Thyroid gland (tissue), 4 donors: ENCODE results near the gene SPEF2. TPM values are rescaled to one million over a fixed set of nuclear protein-coding genes. Genes with fewer than 3 reads are reported as not detected.

Experiments used
- DNase-seq, 2 donors: peaks; one replicate each; pipeline ENCODE4 v3.0.0-alpha.2; 2019
- H3K27ac ChIP-seq, 3 donors: fragments of 200-600 bp; sonication (generic); 1 replicate in 2 of 3; 2 replicates in 1 of 3; pipeline ENCODE4 v1.5.1; 2016 to 2019; ENCODE audit warnings: mild to moderate bottlenecking in 1 of 3, moderate library complexity in 1 of 3
- H3K27me3 ChIP-seq: fragments of 200-600 bp; sonication (generic); one replicate; pipeline ENCODE4 v1.5.1; 2019
- H3K36me3 ChIP-seq, 2 donors: fragments of 200-600 bp; sonication (generic); one replicate each; pipeline ENCODE4 v1.5.1; 2016 to 2019
- H3K4me1 ChIP-seq, 2 donors: fragments of 200-600 bp; sonication (generic); one replicate each; pipeline ENCODE4 v1.5.1; 2017 to 2019
- H3K4me3 ChIP-seq, 3 donors: fragments of 200-600 bp; sonication (generic); replicated peaks in 1 of 3; 1 replicate in 2 of 3; 2 replicates in 1 of 3; pipeline ENCODE4 v1.5.1; 2016; ENCODE audit warnings: mild to moderate bottlenecking in 1 of 3
- H3K9me3 ChIP-seq: fragments of 200-600 bp; sonication (generic); one replicate; pipeline ENCODE4 v1.5.1; 2017
- CTCF ChIP-seq, 6 experiments: fragments of 200-600 bp in 3 of 6; fragments of 450-650 bp in 3 of 6; sonication (generic) in 3 of 6; IDR thresholded peaks; one replicate each; pipeline ENCODE4 v1.5.1; 2016 to 2019; ENCODE audit warnings: antibody characterized with exemption in 6 of 6, mild to moderate bottlenecking in 2 of 6, inconsistent platforms in 1 of 6, moderate library complexity in 1 of 6
- POLR2A ChIP-seq, 2 donors: fragments of 450-650 bp; IDR thresholded peaks; one replicate each; pipeline ENCODE4 v1.6.1; 2017; ENCODE audit warnings: antibody characterized with exemption in 2 of 2, mild to moderate bottlenecking in 2 of 2, moderate library complexity in 1 of 2
- WGBS, 2 donors: methylation state at CpG; one replicate each; pipeline ENCODE4 v1.1.5; 2017; 5-methylcytosine and 5-hydroxymethylcytosine counted together
- intact Hi-C: fragments of 100-400 bp; cut with DNase I; formaldehyde crosslinking; loops from one replicate; pipeline ENCODE4 v1.15.1; 2023
- total RNA-seq, 4 donors: library from RNA; depleted of rRNA; stranded (reverse); fragments of >200 nt; gene quantifications; one replicate each; pipeline ENCODE4 v1.2.3, GENCODE V29; 2016

Gene SPEF2
- total RNA-seq, 4 donors from 2014 or later: 17.7 to 39.5 (median 21.5) TPM

- Histone ChIP-seq H3K27ac (no peak overlapping the region), H3K27me3 (no peaks in the 10 kb centered on the region), H3K9me3 (no peaks in the 10 kb centered on the region), H3K4me3 (no peak overlapping the region), H3K36me3 (no peaks in the 10 kb centered on the region), H3K4me1 (no peaks in the 10 kb centered on the region)
- 75 to 86% methylated on average over 3 of the region's 3 CpGs for WGBS, 2 donors
- no peak for DNase-seq
- no peak for TF ChIP-seq POLR2A (IDR thresholded peaks at IDR 0.05)
- intact Hi-C loops: no loop called here
These were observed 193.6 kb downstream of the SPEF2 start for GRCh38 chr5:35811108-35811741.

- Histone ChIP-seq H3K4me3 (no peak overlapping the region), H3K9me3 (no peaks in the 10 kb centered on the region), H3K4me1 (no peaks in the 10 kb centered on the region), H3K27me3 (no peaks in the 10 kb centered on the region), H3K27ac (no peak overlapping the region), H3K36me3 (no peaks in the 10 kb centered on the region)
- intact Hi-C loops: no loop called here
- 88 to 91% methylated on average over 1 of the region's 1 CpG for WGBS, 2 donors
- no peak for DNase-seq
- TF ChIP-seq CTCF (IDR thresholded peaks at IDR 0.05) (no peak), POLR2A (IDR thresholded peaks at IDR 0.05) (no peak)
These were observed 195.9 kb downstream of the SPEF2 start for GRCh38 chr5:35813521-35813920.

GRCh38 chr5:35815089-35815936 is 197.7 kb downstream of the SPEF2 start:
- no peaks in the 10 kb centered on the region for H3K36me3 ChIP-seq
- H3K27ac ChIP-seq: no peak overlapping the region
- H3K4me3 ChIP-seq: no peak overlapping the region
- TF ChIP-seq POLR2A (IDR thresholded peaks at IDR 0.05) (no peak), CTCF (IDR thresholded peaks at IDR 0.05) (peak in 2 of 6 experiments; percentile 43 to 45)
- intact Hi-C loops: no loop called here
- no peak for DNase-seq
- H3K27me3 ChIP-seq: no peaks in the 10 kb centered on the region
- no peaks in the 10 kb centered on the region for H3K9me3 ChIP-seq
- WGBS, 2 donors: 83 to 91% methylated on average over 10 of the region's 10 CpGs
- H3K4me1 ChIP-seq: no peaks in the 10 kb centered on the region

- intact Hi-C loops: no loop called here
- Histone ChIP-seq H3K4me1 (no peaks in the 10 kb centered on the region), H3K9me3 (no peaks in the 10 kb centered on the region), H3K27me3 (no peaks in the 10 kb centered on the region), H3K4me3 (no peak overlapping the region), H3K27ac (no peak overlapping the region), H3K36me3 (no peaks in the 10 kb centered on the region)
- TF ChIP-seq CTCF (IDR thresholded peaks at IDR 0.05): no peak
- no peak for DNase-seq
- WGBS, 2 donors: 73 to 75% methylated on average over 4 of the region's 4 CpGs
These were observed 199.3 kb downstream of the SPEF2 start for GRCh38 chr5:35816881-35817521.

GRCh38 chr5:35819026-35819425 is 201.4 kb downstream of the SPEF2 start:
- Histone ChIP-seq H3K4me1 (no peaks in the 10 kb centered on the region), H3K27me3 (no peaks in the 10 kb centered on the region), H3K9me3 (no peaks in the 10 kb centered on the region), H3K4me3 (no peak overlapping the region), H3K27ac (no peak overlapping the region), H3K36me3 (no peaks in the 10 kb centered on the region)
- TF ChIP-seq CTCF (IDR thresholded peaks at IDR 0.05): no peak
- TF ChIP-seq POLR2A (IDR thresholded peaks at IDR 0.05): no peak
- 94 to 98% methylated on average over 2 of the region's 2 CpGs for WGBS, 2 donors
- DNase-seq: no peak
- intact Hi-C loops: no loop called here
